ENCODE data around the gene CUX1.

DNA sequence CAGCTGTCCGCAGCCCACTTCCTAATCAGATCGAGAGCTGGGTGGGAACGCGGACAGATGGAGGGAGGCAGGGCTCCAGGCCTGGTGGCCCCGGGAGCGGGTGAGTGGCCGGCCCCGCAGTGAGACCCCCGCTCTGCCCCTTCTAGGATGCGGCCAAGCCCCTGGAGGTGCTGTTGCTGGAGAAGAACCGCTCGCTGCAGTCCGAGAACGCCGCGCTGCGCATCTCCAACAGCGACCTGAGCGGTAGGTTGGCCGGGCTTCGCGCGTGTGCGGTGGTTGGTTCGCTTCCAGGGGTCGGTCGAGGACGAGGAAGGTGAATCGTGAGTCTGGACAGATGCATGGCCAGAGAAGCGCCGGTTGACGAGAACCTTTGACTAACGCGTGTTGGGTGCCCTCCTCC, 377.9 kb downstream of the CUX1 start:
- TF ChIP-seq, protein P1, sequence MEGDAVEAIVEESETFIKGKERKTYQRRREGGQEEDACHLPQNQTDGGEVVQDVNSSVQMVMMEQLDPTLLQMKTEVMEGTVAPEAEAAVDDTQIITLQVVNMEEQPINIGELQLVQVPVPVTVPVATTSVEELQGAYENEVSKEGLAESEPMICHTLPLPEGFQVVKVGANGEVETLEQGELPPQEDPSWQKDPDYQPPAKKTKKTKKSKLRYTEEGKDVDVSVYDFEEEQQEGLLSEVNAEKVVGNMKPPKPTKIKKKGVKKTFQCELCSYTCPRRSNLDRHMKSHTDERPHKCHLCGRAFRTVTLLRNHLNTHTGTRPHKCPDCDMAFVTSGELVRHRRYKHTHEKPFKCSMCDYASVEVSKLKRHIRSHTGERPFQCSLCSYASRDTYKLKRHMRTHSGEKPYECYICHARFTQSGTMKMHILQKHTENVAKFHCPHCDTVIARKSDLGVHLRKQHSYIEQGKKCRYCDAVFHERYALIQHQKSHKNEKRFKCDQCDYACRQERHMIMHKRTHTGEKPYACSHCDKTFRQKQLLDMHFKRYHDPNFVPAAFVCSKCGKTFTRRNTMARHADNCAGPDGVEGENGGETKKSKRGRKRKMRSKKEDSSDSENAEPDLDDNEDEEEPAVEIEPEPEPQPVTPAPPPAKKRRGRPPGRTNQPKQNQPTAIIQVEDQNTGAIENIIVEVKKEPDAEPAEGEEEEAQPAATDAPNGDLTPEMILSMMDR (IDR thresholded peaks at IDR 0.05): no peak
- no peak for TF ChIP-seq EZH2 (IDR thresholded peaks at IDR 0.05; ENCODE audit: borderline replicate concordance, insufficient read depth, low read depth, low read length, poor library complexity, severe bottlenecking)
